Mucosa of descending colon (tissue), 3 donors: ENCODE measurements around the gene GLI1. TPM values are rescaled to one million over a fixed set of nuclear protein-coding genes. Genes with fewer than 3 reads are reported as not detected.
A peak's percentile ranks its signal among the peaks of the same experiment; 100 is the strongest.

ENCODE experiments used
- ATAC-seq: fragments of 200-7000 bp; cut with Tn5 transposase; one replicate; pipeline ENCODE4 v1.9.1; 2020; ENCODE audit warnings: mild to moderate bottlenecking, moderate library complexity
- DNase-seq, 3 donors: peaks; one replicate each; pipeline ENCODE4 v3.0.0-alpha.2; 2020
- H3K36me3 ChIP-seq: fragments of 200-600 bp; one replicate; pipeline ENCODE4 v1.8.0; 2021; ENCODE audit warnings: low read depth, mild to moderate bottlenecking
- H3K4me1 ChIP-seq: fragments of 200-600 bp; one replicate; pipeline ENCODE4 v1.8.0; 2021; ENCODE audit warnings: low read depth, mild to moderate bottlenecking
- H3K4me3 ChIP-seq: fragments of 200-600 bp; one replicate; pipeline ENCODE4 v1.8.0; 2021; ENCODE audit warnings: mild to moderate bottlenecking
- H3K9me3 ChIP-seq: fragments of 200-600 bp; one replicate; pipeline ENCODE4 v1.8.0; 2021; ENCODE audit warnings: mild to moderate bottlenecking
- CTCF ChIP-seq: fragments of 200-600 bp; IDR thresholded peaks from one replicate; pipeline ENCODE4 v1.8.0; 2022; ENCODE audit warnings: antibody characterized with exemption, mild to moderate bottlenecking
- intact Hi-C, 2 donors: fragments of 100-400 bp; cut with DNase I in 1 of 2; cut with micrococcal nuclease in 1 of 2; formaldehyde crosslinking; loops; one replicate each; pipeline versions ENCODE4 v1.11.0 to v1.11.1; 2022; cut with DNase I, micrococcal nuclease
- total RNA-seq, 3 donors: library from RNA; stranded (reverse); fragmentation: NEBNext Ultra II Directional in 2 of 3; extraction: Animal tissue kit (Norgen Biotek cat#: 25700) in 2 of 3; gene quantifications; one replicate each; pipeline versions ENCODE4 v1.2.1 to v1.2.4, GENCODE V29; 2021 to 2023
- donor health status: DM: no; HTN: no; CAD: no; lungs with moderate emphysema.
- donor health status: DM: no; HTN: no; CAD: no.
- donor health status: DM: no; HTN: yes; CAD: no.

The GLI1 gene
- total RNA-seq, 3 donors from 2014 or later = 0.46 to 2.0 (median 1.9) TPM

DNA sequence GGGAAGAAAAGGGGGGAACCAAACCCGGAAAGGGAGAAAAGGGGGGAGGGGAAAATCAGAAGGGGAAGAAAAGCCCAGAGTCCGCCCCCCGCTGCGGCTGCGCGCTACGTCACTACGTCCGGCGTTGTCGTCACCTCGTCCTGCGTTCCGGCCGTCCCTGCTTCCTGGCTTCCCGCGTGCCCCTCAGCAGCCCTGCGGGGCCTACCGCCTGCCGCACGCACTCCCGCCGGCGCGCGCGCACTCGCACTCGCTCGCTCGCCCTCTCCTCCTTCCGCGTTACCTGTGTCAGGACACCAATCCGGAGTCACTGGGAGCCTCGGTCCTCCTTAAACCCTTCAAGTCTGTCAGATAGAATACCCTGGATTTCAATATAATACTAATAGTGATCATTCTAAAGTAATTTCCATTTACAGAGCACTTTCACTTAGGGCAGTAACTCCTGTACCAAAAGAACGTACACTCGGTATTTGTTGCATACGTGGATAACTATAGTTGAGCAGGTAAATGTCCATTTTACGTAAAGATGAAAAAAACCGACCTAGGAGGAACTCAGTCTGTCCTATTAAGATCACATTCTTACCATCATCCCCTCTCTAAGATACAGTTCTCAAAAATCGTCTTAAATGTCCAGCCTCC is 28.5 kb upstream of the GLI1 start, which contains the start of gene R3HDM2:
R3HDM2 (minus strand) TSS at position 113 of the 636 bp plus-strand sequence. CDS start 120,615 bp downstream, outside the sequence.
- DNase-seq (peak; percentile 96 to 98 (median 96)), ATAC-seq (peak; percentile 99)
- TF ChIP-seq CTCF = no peak
- H3K4me1 ChIP-seq = peaks cover 6% of the 10 kb centered on the region
- H3K36me3 ChIP-seq = no peaks in the 10 kb centered on the region
- H3K4me3 ChIP-seq = peak within 1 kb of the TSS; percentile 50
- intact Hi-C loops = no loop called here
- H3K9me3 ChIP-seq = no peaks in the 10 kb centered on the region

DNA sequence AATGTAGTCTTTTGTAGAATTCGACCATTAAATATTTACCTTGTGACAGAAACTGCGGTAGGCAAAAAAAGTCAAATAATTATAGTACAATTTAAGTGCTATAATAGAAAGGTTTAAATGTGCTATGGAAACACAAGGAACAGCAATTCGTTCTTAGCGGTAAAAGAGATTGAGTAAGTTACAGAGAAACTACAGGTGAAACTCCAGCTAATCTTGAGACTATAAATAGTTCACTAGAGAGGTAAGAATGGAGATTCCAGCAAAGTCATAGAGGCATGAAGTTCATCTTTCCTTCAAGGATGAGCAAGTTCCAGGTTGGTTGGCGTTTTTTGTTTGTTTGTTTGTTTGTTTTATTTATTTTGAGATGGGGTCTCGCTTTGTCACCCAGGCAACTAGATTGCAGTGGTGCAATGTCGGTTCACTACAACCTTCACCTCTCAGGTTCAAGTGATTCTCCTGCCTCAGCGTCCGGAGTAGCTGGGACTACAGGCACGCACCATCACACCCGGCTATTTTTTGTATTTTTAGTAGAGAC is 27.9 kb upstream of the GLI1 start:
- Histone ChIP-seq H3K9me3 (no peaks in the 10 kb centered on the region), H3K4me1 (peaks cover 6% of the 10 kb centered on the region), H3K4me3 (no peak overlapping the region), H3K36me3 (no peaks in the 10 kb centered on the region)
- intact Hi-C loops = no loop called here
- DNase-seq (no peak), ATAC-seq (no peak)
- TF ChIP-seq CTCF = no peak

DNA sequence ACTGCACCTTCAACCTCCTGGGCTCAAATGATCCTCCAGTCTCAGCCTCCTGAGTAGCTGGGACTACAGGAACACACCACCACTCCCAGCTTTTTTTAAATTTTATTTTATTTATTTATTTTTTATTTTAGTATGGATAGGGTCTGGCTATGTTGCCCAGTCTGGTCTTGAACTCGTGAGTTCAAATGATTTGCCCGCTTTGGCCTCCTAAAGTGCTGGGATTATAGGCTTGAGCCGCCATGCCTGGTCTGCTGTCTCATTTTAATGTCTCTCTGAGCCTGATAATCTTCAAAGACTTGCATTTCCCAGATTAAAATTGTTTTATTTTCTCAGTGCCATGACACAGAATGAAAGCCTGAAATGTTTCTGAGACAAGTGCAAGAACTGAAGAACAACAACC is 26.2 kb upstream of the GLI1 start:
- DNase-seq (no peak), ATAC-seq (no peak)
- Histone ChIP-seq H3K36me3 (no peaks in the 10 kb centered on the region), H3K9me3 (no peaks in the 10 kb centered on the region), H3K4me3 (no peak overlapping the region), H3K4me1 (peaks cover 6% of the 10 kb centered on the region)
- TF ChIP-seq CTCF = no peak
- intact Hi-C loops = no loop called here

- DNase-seq = no peak
- no peaks in the 10 kb centered on the region for H3K9me3 ChIP-seq
- TF ChIP-seq CTCF = no peak
- H3K36me3 ChIP-seq = no peaks in the 10 kb centered on the region
- no peak for ATAC-seq
- peaks cover 1% of the 10 kb centered on the region for H3K4me1 ChIP-seq
- H3K4me3 ChIP-seq = no peak within 1 kb of the TSS
- intact Hi-C loops = no loop called here
Observed at GRCh38 chr12:57434517-57435223, 24.9 kb upstream of the GLI1 start, which contains the start of gene INHBC. TSS of gene INHBC (plus strand) at chr12:57434784. CDS start at chr12:57434887, 103 bp downstream.

- Histone ChIP-seq H3K4me3 (no peak overlapping the region), H3K36me3 (no peaks in the 10 kb centered on the region), H3K9me3 (no peaks in the 10 kb centered on the region), H3K4me1 (no peaks in the 10 kb centered on the region)
- intact Hi-C loops = no loop called here
- DNase-seq = no peak
- no peak for ATAC-seq
- TF ChIP-seq CTCF = no peak
Observed at GRCh38 chr12:57435293-57435692, 24.3 kb upstream of the GLI1 start.
